PC-9 (cell line): Measurements from ENCODE around the gene TSC22D2. TPM values are rescaled to one million over a fixed set of nuclear protein-coding genes. Genes with fewer than 3 reads are reported as not detected.

Source experiments
- BruUV-seq: library from RNA; stranded (reverse); fragments of 400-500 nt; replicated peaks from 2 replicates; lab custom pipeline; 2021; lab: Mats Ljungman, UMichigan
- CTCF ChIA-PET: fragments of 300-600 bp; sonication (Branson Sonifier 250); formaldehyde crosslinking; loops from one replicate; lab custom pipeline; 2022; ENCODE audit warnings: antibody characterized with exemption; lab: Charles Lee
- POLR2A ChIA-PET: fragments of 300-600 bp; sonication (Branson Sonifier 250); formaldehyde crosslinking; loops from one replicate; lab custom pipeline; 2022; ENCODE audit warnings: antibody characterized with exemption; ENCODE audit not compliant: unreplicated experiment; lab: Charles Lee
- DNase-seq, 2 experiments: peaks; one replicate each; pipeline versions ENCODE4 v3.0.0 to v3.0.0-alpha.2; 2015 to 2022; ENCODE audit warnings: mixed read lengths in 1 of 2
- H2AFZ ChIP-seq: fragments of 200-600 bp; sonication (generic); 2 replicates; pipeline ENCODE4 v1.8.1; 2017; ENCODE audit warnings: antibody characterized with exemption
- H3F3A ChIP-seq: fragments of 200-600 bp; sonication (generic); 2 replicates; pipeline ENCODE4 v1.8.1; 2017; ENCODE audit warnings: antibody characterized with exemption, mild to moderate bottlenecking, low read depth; ENCODE audit not compliant: insufficient read depth
- H3K27ac ChIP-seq: fragments of 200-600 bp; sonication (generic); 2 replicates; pipeline ENCODE4 v1.6.1; 2016; ENCODE audit warnings: mixed run types
- H3K27me3 ChIP-seq: fragments of 200-600 bp; sonication (generic); 2 replicates; pipeline ENCODE4 v1.6.1; 2016; ENCODE audit warnings: low read depth, mixed run types; ENCODE audit not compliant: insufficient read depth
- H3K36me3 ChIP-seq: fragments of 200-600 bp; sonication (generic); 2 replicates; pipeline ENCODE4 v1.6.1; 2016; ENCODE audit warnings: low read depth, mixed run types
- H3K4me1 ChIP-seq: fragments of 200-600 bp; sonication (generic); replicated peaks from 2 replicates; pipeline ENCODE4 v1.6.1; 2016; ENCODE audit warnings: mixed run types; ENCODE audit not compliant: insufficient read depth
- H3K4me2 ChIP-seq: fragments of 200-600 bp; sonication (generic); 2 replicates; pipeline ENCODE4 v1.6.1; 2017; ENCODE audit warnings: mixed run types
- H3K4me3 ChIP-seq: fragments of 200-600 bp; sonication (generic); 2 replicates; pipeline ENCODE4 v1.6.1; 2016; ENCODE audit warnings: mixed run types
- H3K79me2 ChIP-seq: fragments of 200-600 bp; sonication (generic); 2 replicates; pipeline ENCODE4 v1.6.1; 2017; ENCODE audit warnings: low read depth, mixed run types
- H3K9me2 ChIP-seq: fragments of 200-600 bp; sonication (generic); 2 replicates; pipeline ENCODE4 v1.8.1; 2017; ENCODE audit warnings: mild to moderate bottlenecking; ENCODE audit not compliant: insufficient read depth
- H3K9me3 ChIP-seq: fragments of 200-600 bp; sonication (generic); 2 replicates; pipeline ENCODE4 v1.8.1; 2016; ENCODE audit warnings: low read depth; ENCODE audit not compliant: insufficient read depth
- H4K20me1 ChIP-seq: fragments of 200-600 bp; sonication (generic); 2 replicates; pipeline ENCODE4 v1.8.1; 2017; ENCODE audit not compliant: insufficient read depth
- CTCF ChIP-seq: fragments of 200-600 bp; sonication (generic); conservative IDR thresholded peaks from 2 replicates; pipeline ENCODE4 v1.6.1; 2017; ENCODE audit warnings: mixed run types, antibody characterized with exemption, mild to moderate bottlenecking, moderate library complexity
- EZH2 ChIP-seq: fragments of 200-600 bp; sonication (generic); IDR thresholded peaks from 2 replicates; pipeline ENCODE4 v1.8.0; 2017; ENCODE audit warnings: antibody characterized with exemption, low read depth
- intact Hi-C: fragments of 100-400 bp; cut with micrococcal nuclease; formaldehyde crosslinking; loops from one replicate; pipeline ENCODE4 v1.10.0; 2022; ENCODE audit not compliant: unreplicated experiment
- total RNA-seq: library from RNA; stranded (reverse); gene quantifications from 2 replicates; pipeline ENCODE4 v1.2.3, GENCODE V29; 2021

Gene TSC22D2
- total RNA-seq, 1 experiment from 2014 or later: 32.0 TPM

GRCh38 chr3:150433347-150433746 is 25.2 kb downstream of the TSC22D2 start:
- peaks cover 17% of the 10 kb centered on the region; the same call in 1 of the 2 replicates for H3K4me1 ChIP-seq
- H3K9me2 ChIP-seq: no peaks in the 10 kb centered on the region
- peaks cover 96% of the 10 kb centered on the region for H3K79me2 ChIP-seq
- no peak overlapping the region for H3K4me3 ChIP-seq
- H3K9me3 ChIP-seq: no peaks in the 10 kb centered on the region
- no peak overlapping the region for H3K4me2 ChIP-seq
- peaks cover 37% of the 10 kb centered on the region for H3F3A ChIP-seq
- intact Hi-C loops: no loop called here
- no peak overlapping the region for H2AFZ ChIP-seq
- H3K27me3 ChIP-seq: no peaks in the 10 kb centered on the region
- ChIA-PET CTCF (interaction anchor here (0.8 kb wide), 1 partner anchor 15 kb away, joined by 3 read pairs; no protein-coding TSS in a partner anchor), POLR2A (interaction anchor here (0.5 kb wide), 1 partner anchor 497 kb away, joined by 3 read pairs; no protein-coding TSS in a partner anchor)
- H4K20me1 ChIP-seq: peaks cover 3% of the 10 kb centered on the region; the same call in 1 of the 2 replicates
- DNase-seq: no peak
- TF ChIP-seq EZH2 (no peak), CTCF (no peak)
- BruUV-seq: no TSS peak
- H3K27ac ChIP-seq: no peak overlapping the region
- peaks cover 35% of the 10 kb centered on the region for H3K36me3 ChIP-seq

GRCh38 chr3:150434234-150434633 is 26.1 kb downstream of the TSC22D2 start:
- intact Hi-C loops: no loop called here
- Histone ChIP-seq H3F3A (peaks cover 43% of the 10 kb centered on the region), H3K9me3 (no peaks in the 10 kb centered on the region), H4K20me1 (peaks cover 3% of the 10 kb centered on the region; the same call in 1 of the 2 replicates), H2AFZ (no peak overlapping the region), H3K4me3 (no peak overlapping the region), H3K27ac (no peak overlapping the region), H3K36me3 (peaks cover 34% of the 10 kb centered on the region), H3K79me2 (peaks cover 96% of the 10 kb centered on the region), H3K4me1 (peaks cover 21% of the 10 kb centered on the region; the same call in 1 of the 2 replicates), H3K27me3 (no peaks in the 10 kb centered on the region), H3K4me2 (no peak overlapping the region), H3K9me2 (no peaks in the 10 kb centered on the region)
- no TSS peak for BruUV-seq
- TF ChIP-seq EZH2: no peak
- no peak for TF ChIP-seq CTCF
- no peak for DNase-seq
- CTCF ChIA-PET: interaction anchor here (0.8 kb wide), 1 partner anchor 15 kb away, joined by 3 read pairs; no protein-coding TSS in a partner anchor
- POLR2A ChIA-PET: interaction anchor here (0.6 kb wide), 2 partner anchors 25 to 122 kb away, joined by 3 to 6 read pairs; no protein-coding TSS in a partner anchor

GRCh38 chr3:150436161-150436560 is 28.1 kb downstream of the TSC22D2 start:
- H3K9me3 ChIP-seq: no peaks in the 10 kb centered on the region; the same call in 1 of the 2 replicates
- ChIA-PET POLR2A (no interaction called here), CTCF (no interaction called here)
- H3K36me3 ChIP-seq: peaks cover 32% of the 10 kb centered on the region
- H3K9me2 ChIP-seq: no peaks in the 10 kb centered on the region
- intact Hi-C loops: no loop called here
- no peak overlapping the region for H3K4me2 ChIP-seq
- no peak for DNase-seq
- 0 out of 2 replicates have a peak, but pooled peaks cover 11% of the 10 kb centered on the region for H3K4me1 ChIP-seq
- H3F3A ChIP-seq: peaks cover 34% of the 10 kb centered on the region
- H3K27ac ChIP-seq: no peak overlapping the region
- H3K79me2 ChIP-seq: peaks cover 93% of the 10 kb centered on the region
- H3K4me3 ChIP-seq: no peak overlapping the region
- H3K27me3 ChIP-seq: no peaks in the 10 kb centered on the region
- no peak overlapping the region for H2AFZ ChIP-seq
- TF ChIP-seq EZH2: no peak
- no peak for TF ChIP-seq CTCF
- H4K20me1 ChIP-seq: peaks cover 3% of the 10 kb centered on the region; the same call in 1 of the 2 replicates
- no TSS peak for BruUV-seq
